B cell (primary cell): Measurements from ENCODE around the gene INO80C. TPM values are rescaled to one million over a fixed set of nuclear protein-coding genes. Genes with fewer than 3 reads are reported as not detected.

Source experiments
- ATAC-seq: fragments of 200-7000 bp; cut with Tn5 transposase; one replicate; pipeline ENCODE4 v1.10.0; 2021; ENCODE audit warnings: low read depth, mild to moderate bottlenecking, moderate number of reproducible peaks, moderate library complexity
- CTCF ChIA-PET: fragments of 350-600 bp; sonication (Branson Sonifier 250); formaldehyde crosslinking; loops from one replicate; lab custom pipeline; 2021; ENCODE audit warnings: antibody characterized with exemption, inconsistent platforms; lab: Charles Lee
- POLR2A ChIA-PET: fragments of 350-600 bp; sonication (Branson Sonifier 250); formaldehyde crosslinking; loops from one replicate; lab custom pipeline; 2021; ENCODE audit warnings: antibody characterized with exemption; lab: Charles Lee
- DNase-seq: peaks from one replicate; pipeline ENCODE4 v3.0.0; 2013
- H2AFZ ChIP-seq: 2 replicates; pipeline ENCODE4 v1.6.1; 2012; ENCODE audit warnings: mild to moderate bottlenecking, low read depth, low read length; ENCODE audit not compliant: insufficient read depth, poor library complexity, severe bottlenecking
- H3K27ac ChIP-seq, 2 donors: 1 replicate in 1 of 2; 2 replicates in 1 of 2; pipeline ENCODE4 v1.5.1; 2012 to 2013; ENCODE audit warnings: low read length in 2 of 2, mild to moderate bottlenecking in 2 of 2, moderate library complexity in 1 of 2
- H3K27me3 ChIP-seq, 4 experiments: fragments of 200-600 bp in 1 of 4; sonication (generic) in 1 of 4; replicated peaks in 1 of 4; 1 replicate in 2 of 4; 2 replicates in 2 of 4; pipeline versions ENCODE4 v1.6.1 to v1.7.0; 2013 to 2016; ENCODE audit warnings: low read length in 3 of 4, mild to moderate bottlenecking in 2 of 4, mixed read lengths in 1 of 4, moderate library complexity in 1 of 4; ENCODE audit not compliant: insufficient read depth in 4 of 4, control insufficient read depth in 3 of 4; ENCODE audit errors: control extremely low read depth in 1 of 4
- H3K36me3 ChIP-seq, 2 experiments: replicated peaks in 1 of 2; 1 replicate in 1 of 2; 2 replicates in 1 of 2; pipeline versions ENCODE4 v1.6.1 to v1.7.1; 2013; ENCODE audit warnings: low read length in 1 of 2; ENCODE audit not compliant: insufficient read depth in 2 of 2, control insufficient read depth in 1 of 2; ENCODE audit errors: control extremely low read depth in 1 of 2, extremely low read depth in 1 of 2
- H3K4me1 ChIP-seq, 2 donors: fragments of 200-600 bp in 1 of 2; sonication (generic) in 1 of 2; 1 replicate in 1 of 2; 2 replicates in 1 of 2; pipeline versions ENCODE4 v1.5.1 to v1.6.1; 2013 to 2017; ENCODE audit warnings: low read length in 2 of 2; ENCODE audit not compliant: control insufficient read depth in 2 of 2, insufficient read depth in 2 of 2
- H3K4me2 ChIP-seq: replicated peaks from 2 replicates; pipeline ENCODE3; 2012; ENCODE audit warnings: mild to moderate bottlenecking, low read depth, low read length; ENCODE audit not compliant: poor library complexity, severe bottlenecking
- H3K4me3 ChIP-seq, 5 experiments: fragments of 200-600 bp in 1 of 5; sonication (generic) in 1 of 5; 1 replicate in 3 of 5; 2 replicates in 2 of 5; pipeline versions ENCODE4 v1.5.1 to v1.7.0; 2011 to 2016; ENCODE audit warnings: low read length in 4 of 5, mild to moderate bottlenecking in 4 of 5, low read depth in 2 of 5, control low read depth in 1 of 5, moderate library complexity in 1 of 5; ENCODE audit not compliant: insufficient read depth in 1 of 5; ENCODE audit errors: control extremely low read depth in 1 of 5, extremely low read depth in 1 of 5
- H3K79me2 ChIP-seq: fragments of 200-600 bp; sonication (generic); one replicate; pipeline ENCODE4 v1.6.0; 2016; ENCODE audit warnings: low read length; ENCODE audit not compliant: control insufficient read depth, insufficient read depth
- H3K9ac ChIP-seq: fragments of 200-600 bp; sonication (generic); 2 replicates; pipeline ENCODE4 v1.6.1; 2017; ENCODE audit warnings: mild to moderate bottlenecking, low read length, moderate library complexity
- H3K9me3 ChIP-seq, 3 donors: one replicate each; pipeline versions ENCODE4 v1.6.1 to v1.7.1; 2013; ENCODE audit warnings: low read length in 2 of 3; ENCODE audit not compliant: control insufficient read depth in 2 of 3, insufficient read depth in 1 of 3; ENCODE audit errors: control extremely low read depth in 1 of 3
- H4K20me1 ChIP-seq: 2 replicates; pipeline ENCODE4 v1.6.0; 2012; ENCODE audit warnings: mild to moderate bottlenecking, low read length; ENCODE audit not compliant: insufficient read depth, control insufficient read depth, poor library complexity, severe bottlenecking
- H3K27ac Mint-ChIP-seq: one replicate; pipeline ENCODE4 v1.8.0; 2021; ENCODE audit warnings: mixed read lengths
- H3K27me3 Mint-ChIP-seq: one replicate; pipeline ENCODE4 v1.8.0; 2021; ENCODE audit warnings: mixed read lengths
- H3K4me1 Mint-ChIP-seq: one replicate; pipeline ENCODE4 v1.8.0; 2021; ENCODE audit warnings: mixed read lengths
- H3K4me3 Mint-ChIP-seq: one replicate; pipeline ENCODE4 v1.8.0; 2021; ENCODE audit warnings: mixed read lengths
- H3K9me3 Mint-ChIP-seq: one replicate; pipeline ENCODE4 v1.8.0; 2022; ENCODE audit warnings: mixed read lengths; ENCODE audit not compliant: insufficient read depth
- CTCF ChIP-seq: fragments of 200-600 bp; IDR thresholded peaks from one replicate; pipeline ENCODE4 v1.8.0; 2022; ENCODE audit warnings: antibody characterized with exemption, mild to moderate bottlenecking
- EZH2 ChIP-seq: IDR thresholded peaks from 2 replicates; pipeline ENCODE4 v1.6.1; 2012; ENCODE audit warnings: borderline replicate concordance, low read depth, mild to moderate bottlenecking, moderate library complexity, low read length; ENCODE audit not compliant: insufficient read depth, poor library complexity, severe bottlenecking
- WGBS: methylation state at CpG from one replicate; pipeline ENCODE4 v1.1.5; 2013; ENCODE audit warnings: missing lambda C conversion rate; ENCODE audit not compliant: insufficient coverage; 5-methylcytosine and 5-hydroxymethylcytosine counted together
- intact Hi-C: fragments of 100-400 bp; cut with micrococcal nuclease; formaldehyde crosslinking; loops from one replicate; pipeline ENCODE4 v1.10.0; 2022
- polyA plus RNA-seq: library from polyadenylated mRNA; depleted of rRNA; stranded (reverse); fragments of >200 nt; gene quantifications from 2 replicates; pipeline ENCODE4 v1.2.3, GENCODE V29; 2012
- total RNA-seq, 2 donors: library from RNA; stranded (reverse); fragments of 120-200 nt in 1 of 2; gene quantifications; 1 replicate in 1 of 2; 2 replicates in 1 of 2; pipeline versions ENCODE4 v1.2.3 to v1.2.4, GENCODE V29; 2013 to 2022

Gene INO80C
- total and polyA plus RNA-seq, 2 donors (not counting 1 experiment from before 2014, with no cell fraction given): 18.2 to 37.9 TPM

GRCh38 chr18:35435401-35435800, 62.4 kb downstream of the INO80C start:
- Histone ChIP-seq H3K27ac (no peak overlapping the region), H3K27me3 (no peaks in the 10 kb centered on the region), H2AFZ (no peak overlapping the region), H3K36me3 (no peaks in the 10 kb centered on the region), H3K9ac (no peak overlapping the region), H3K4me3 (no peak overlapping the region), H4K20me1 (no peaks in the 10 kb centered on the region), H3K9me3 (peaks cover 1 to 8% (median 4%) of the 10 kb centered on the region in 3 donors), H3K4me2 (no peak overlapping the region), H3K79me2 (no peaks in the 10 kb centered on the region), H3K4me1 (no peaks in the 10 kb centered on the region)
- Mint-ChIP-seq H3K9me3 (peaks cover 7% of the 10 kb centered on the region), H3K27ac (no peak overlapping the region), H3K27me3 (no peaks in the 10 kb centered on the region), H3K4me3 (no peak overlapping the region), H3K4me1 (no peaks in the 10 kb centered on the region)
- no CpG with 5 or more reads among the region's 3 CpGs for WGBS
- no peak for DNase-seq
- TF ChIP-seq EZH2 (no peak), CTCF (no peak)
- ChIA-PET CTCF (no interaction called here), POLR2A (no interaction called here)
- no peak for ATAC-seq
- intact Hi-C loops: no loop called here

GRCh38 chr18:35432565-35433001, 65.2 kb downstream of the INO80C start:
- Histone ChIP-seq H3K4me1 (no peaks in the 10 kb centered on the region), H2AFZ (no peak overlapping the region), H3K9me3 (peaks cover 1 to 8% (median 7%) of the 10 kb centered on the region in 3 donors), H3K4me3 (no peak overlapping the region), H3K4me2 (no peak overlapping the region), H3K9ac (no peak overlapping the region), H4K20me1 (no peaks in the 10 kb centered on the region), H3K27me3 (no peaks in the 10 kb centered on the region), H3K36me3 (no peaks in the 10 kb centered on the region), H3K79me2 (no peaks in the 10 kb centered on the region), H3K27ac (no peak overlapping the region)
- ChIA-PET POLR2A (no interaction called here), CTCF (no interaction called here)
- H3K4me3 Mint-ChIP-seq: no peak overlapping the region
- no peak for DNase-seq
- no peak for ATAC-seq
- H3K27ac Mint-ChIP-seq: no peak overlapping the region
- no peak for TF ChIP-seq EZH2
- TF ChIP-seq CTCF: no peak
- WGBS: no CpG with 5 or more reads among the region's 1 CpG
- intact Hi-C loops: loop anchor here (2.0 kb wide), 1 partner anchor 28 kb away; no protein-coding TSS in a partner anchor
- H3K9me3 Mint-ChIP-seq: peaks cover 9% of the 10 kb centered on the region
- no peaks in the 10 kb centered on the region for H3K27me3 Mint-ChIP-seq
- H3K4me1 Mint-ChIP-seq: no peaks in the 10 kb centered on the region
